IMR-90 (cell line): ENCODE measurements around the gene ZNF280B. TPM values are rescaled to one million over a fixed set of nuclear protein-coding genes. Genes with fewer than 3 reads are reported as not detected.

Experiments used
- ATAC-seq: fragments of 200-7000 bp; cut with Tn5 transposase; 2 replicates; pipeline ENCODE4 v1.9.1; 2020; ENCODE audit warnings: low read depth, mild to moderate bottlenecking, moderate library complexity
- BruUV-seq: library from RNA; stranded (reverse); fragments of 400-500 nt; replicated peaks from 2 replicates; lab custom pipeline; 2021; lab: Mats Ljungman, UMichigan
- CTCF ChIA-PET: fragments of 300-600 bp; formaldehyde crosslinking; extraction: SDS; loops from one replicate; lab custom pipeline; 2021; ENCODE audit warnings: antibody characterized with exemption; lab: Yijun Ruan, JAX
- POLR2A ChIA-PET: fragments of 300-600 bp; sonication (Branson Sonifier 250); formaldehyde crosslinking; loops from one replicate; lab custom pipeline; 2022; ENCODE audit warnings: antibody characterized with exemption; ENCODE audit not compliant: unreplicated experiment; lab: Charles Lee
- DNase-seq: peaks from one replicate; pipeline ENCODE4 v3.0.0; 2013
- H2AFZ ChIP-seq: replicated peaks from 2 replicates; pipeline ENCODE3; 2013; ENCODE audit warnings: low read length, mild to moderate bottlenecking; ENCODE audit not compliant: poor library complexity
- H2AK5ac ChIP-seq: 2 replicates; pipeline ENCODE4 v1.6.1; 2013; ENCODE audit warnings: low read depth, low read length, inconsistent platforms
- H2AK9ac ChIP-seq: replicated peaks from 2 replicates; pipeline ENCODE3; 2013; ENCODE audit warnings: mild to moderate bottlenecking, low read depth, low read length, moderate library complexity; ENCODE audit not compliant: poor library complexity
- H2BK120ac ChIP-seq: 2 replicates; pipeline ENCODE4 v1.6.1; 2013; ENCODE audit warnings: low read depth, low read length, inconsistent platforms
- H2BK15ac ChIP-seq: 3 replicates; pipeline ENCODE4 v1.6.1; 2013; ENCODE audit warnings: low read depth, low read length, inconsistent platforms
- H2BK20ac ChIP-seq: 2 replicates; pipeline ENCODE4 v1.6.1; 2013; ENCODE audit warnings: low read depth, mild to moderate bottlenecking, inconsistent platforms, low read length, moderate library complexity
- H2BK5ac ChIP-seq: 2 replicates; pipeline ENCODE4 v1.6.1; 2013; ENCODE audit warnings: mild to moderate bottlenecking, low read depth, low read length, inconsistent platforms; ENCODE audit not compliant: poor library complexity, severe bottlenecking
- H3K14ac ChIP-seq: replicated peaks from 2 replicates; pipeline ENCODE4 v1.6.1; 2013; ENCODE audit warnings: low read depth, low read length, inconsistent platforms
- H3K18ac ChIP-seq: 2 replicates; pipeline ENCODE4 v1.6.1; 2013; ENCODE audit warnings: low read depth, low read length, control low read depth
- H3K23ac ChIP-seq: 2 replicates; pipeline ENCODE4 v1.6.1; 2013; ENCODE audit warnings: low read depth, low read length, inconsistent platforms
- H3K27ac ChIP-seq: 2 replicates; pipeline ENCODE4 v1.5.1; 2013; ENCODE audit warnings: mild to moderate bottlenecking, control low read depth, low read length; ENCODE audit not compliant: insufficient read depth
- H3K27me3 ChIP-seq: 2 replicates; pipeline ENCODE4 v1.6.1; 2013; ENCODE audit warnings: low read length; ENCODE audit not compliant: control insufficient read depth, insufficient read depth
- H3K36me3 ChIP-seq: 2 replicates; pipeline ENCODE4 v1.6.1; 2013; ENCODE audit warnings: low read length, mixed read lengths; ENCODE audit not compliant: control insufficient read depth, insufficient read depth
- H3K4ac ChIP-seq: 2 replicates; pipeline ENCODE4 v1.6.1; 2013; ENCODE audit warnings: low read depth, low read length, inconsistent platforms
- H3K4me1 ChIP-seq: 2 replicates; pipeline ENCODE4 v1.6.1; 2013; ENCODE audit warnings: low read length, mixed read lengths; ENCODE audit not compliant: control insufficient read depth, insufficient read depth
- H3K4me2 ChIP-seq: 2 replicates; pipeline ENCODE4 v1.6.1; 2013; ENCODE audit warnings: low read depth, mild to moderate bottlenecking, control low read depth, low read length, moderate library complexity
- H3K4me3 ChIP-seq: 2 replicates; pipeline ENCODE4 v1.5.1; 2013; ENCODE audit warnings: low read depth, mild to moderate bottlenecking, control low read depth, low read length, moderate library complexity; ENCODE audit not compliant: insufficient read depth
- H3K56ac ChIP-seq: 2 replicates; pipeline ENCODE4 v1.6.1; 2013; ENCODE audit warnings: low read length, inconsistent platforms; ENCODE audit not compliant: insufficient read depth; ENCODE audit errors: extremely low read depth
- H3K79me1 ChIP-seq, 2 experiments: 2 replicates each; pipeline ENCODE4 v1.6.1; 2013; ENCODE audit warnings: low read length in 2 of 2, inconsistent platforms in 1 of 2, low read depth in 1 of 2
- H3K9ac ChIP-seq: 2 replicates; pipeline ENCODE4 v1.6.1; 2013; ENCODE audit warnings: low read depth, low read length, control low read depth
- H3K9me1 ChIP-seq: 2 replicates; pipeline ENCODE4 v1.6.1; 2013; ENCODE audit warnings: low read length, inconsistent platforms; ENCODE audit not compliant: insufficient read depth
- H3K9me3 ChIP-seq: 2 replicates; pipeline ENCODE4 v1.6.1; 2013; ENCODE audit warnings: low read length; ENCODE audit not compliant: control insufficient read depth, insufficient read depth
- H4K20me1 ChIP-seq: 2 replicates; pipeline ENCODE4 v1.6.1; 2013; ENCODE audit warnings: low read length, inconsistent platforms; ENCODE audit not compliant: insufficient read depth
- H4K5ac ChIP-seq: 2 replicates; pipeline ENCODE4 v1.6.1; 2013; ENCODE audit warnings: mild to moderate bottlenecking, low read depth, low read length, control low read depth
- H4K8ac ChIP-seq, 2 experiments: 2 replicates each; pipeline ENCODE4 v1.6.1; 2013; ENCODE audit warnings: low read depth in 2 of 2, low read length in 2 of 2, control low read depth in 1 of 2, inconsistent platforms in 1 of 2
- H4K91ac ChIP-seq: 2 replicates; pipeline ENCODE4 v1.6.1; 2013; ENCODE audit warnings: low read depth, low read length, inconsistent platforms; ENCODE audit not compliant: insufficient read depth
- MAFK ChIP-seq: IDR thresholded peaks from 2 replicates; pipeline ENCODE4 v1.6.1; 2012; ENCODE audit warnings: low read depth, low read length, improper control_type of control experiment
- RCOR1 ChIP-seq: IDR thresholded peaks from 2 replicates; pipeline ENCODE4 v1.6.1; 2012; ENCODE audit warnings: mild to moderate bottlenecking, low read length, improper control_type of control experiment; ENCODE audit not compliant: insufficient replicate concordance
- WGBS, 2 experiments: methylation state at CpG; one replicate each; pipeline versions ENCODE4 v1.1.5 to v1.1.7; 2013; ENCODE audit warnings: missing lambda C conversion rate in 2 of 2; ENCODE audit not compliant: insufficient read length in 1 of 2; ENCODE audit errors: extremely low coverage in 2 of 2; 5-methylcytosine and 5-hydroxymethylcytosine counted together
- dilution Hi-C: fragments of 300-500 bp; cut with HindIII; formaldehyde crosslinking; loops from one replicate; pipeline ENCODE4 v1.14.3; 2018; ENCODE audit warnings: low sequenced_read_pairs; ENCODE audit not compliant: unreplicated experiment
- in situ Hi-C: fragments of 300-500 bp; cut with MboI; formaldehyde crosslinking; loops from 3 replicates; pipeline ENCODE4 v1.14.3; 2019; ENCODE audit warnings: low sequenced_read_pairs, inconsistent platforms, mixed read lengths
- intact Hi-C: fragments of 100-400 bp; cut with micrococcal nuclease; formaldehyde crosslinking; loops from 2 replicates; pipeline ENCODE4 v1.10.0; 2022
- polyA plus RNA-seq, 3 experiments: library from polyadenylated mRNA; depleted of rRNA; stranded (reverse); fragments of >200 nt; gene quantifications; 2 replicates each; pipeline ENCODE4 v1.2.3, GENCODE V29; 2012; ENCODE audit warnings: low replicate concordance in 1 of 3
- total RNA-seq: library from RNA; depleted of rRNA; stranded (reverse); fragments of >200 nt; gene quantifications from 2 replicates; pipeline ENCODE4 v1.2.3, GENCODE V29; 2012

ZNF280B gene
- total and polyA plus RNA-seq, 2 of the 4 experiments (the other 2 are of a cell fraction): 0.65 to 1.4 TPM

- POLR2A ChIA-PET: no interaction called here
- H3K9me1 ChIP-seq: no peaks in the 10 kb centered on the region
- in situ Hi-C loops: no loop called here
- no peak overlapping the region for H4K91ac ChIP-seq
- no TSS peak for BruUV-seq
- no peak overlapping the region for H2BK20ac ChIP-seq
- no peaks in the 10 kb centered on the region for H3K4me1 ChIP-seq
- no peak overlapping the region for H3K9ac ChIP-seq
- intact Hi-C loops: no loop called here
- no peak overlapping the region for H3K4me3 ChIP-seq
- no peak overlapping the region for H3K18ac ChIP-seq
- H2BK15ac ChIP-seq: no peak overlapping the region
- DNase-seq (no peak), ATAC-seq (no peak)
- no peak overlapping the region for H3K56ac ChIP-seq
- no peak for TF ChIP-seq RCOR1
- peak; percentile 74 for TF ChIP-seq MAFK
- peaks cover 5% of the 10 kb centered on the region for H3K27me3 ChIP-seq
- H2AK9ac ChIP-seq: no peak overlapping the region
- H3K79me1 ChIP-seq: no peaks in the 10 kb centered on the region
- CTCF ChIA-PET: no interaction called here
- no peak overlapping the region for H3K4ac ChIP-seq
- no peaks in the 10 kb centered on the region for H3K9me3 ChIP-seq
- no peaks in the 10 kb centered on the region for H3K36me3 ChIP-seq
- H2BK120ac ChIP-seq: no peak overlapping the region
- H4K20me1 ChIP-seq: no peaks in the 10 kb centered on the region
- no peak overlapping the region for H4K5ac ChIP-seq
- 83% methylated on average over 1 of the region's 4 CpGs; no CpG with 5 or more reads in 1 of the 2 experiments for WGBS, 2 experiments
- H3K23ac ChIP-seq: no peak overlapping the region
- H2AK5ac ChIP-seq: no peak overlapping the region
- H3K27ac ChIP-seq: no peak overlapping the region
- no peak overlapping the region for H3K4me2 ChIP-seq
- H4K8ac ChIP-seq: no peak overlapping the region
- no peak overlapping the region for H2BK5ac ChIP-seq
- H3K14ac ChIP-seq: no peak overlapping the region
- no peak overlapping the region for H2AFZ ChIP-seq
- dilution Hi-C loops: no loop called here
Measured at GRCh38 chr22:22526125-22526912, 17.8 kb upstream of the ZNF280B start.
